DOHH2 (cell line): ENCODE results near the gene RSBN1L.
"Not testable (repeated sequence)": the region's sequence is repeated elsewhere in the genome, so short reads cannot be mapped to it uniquely, and the experiment has no call there.

ENCODE experiments used
- H3F3A ChIP-seq: fragments of 200-600 bp; sonication (generic), shearing (Covaris generic); 2 replicates; pipeline ENCODE4 v1.6.0; 2016; ENCODE audit warnings: antibody characterized with exemption, mild to moderate bottlenecking; ENCODE audit not compliant: control insufficient read depth, insufficient read depth
- H3K27ac ChIP-seq: fragments of 200-600 bp; sonication (generic); 2 replicates; pipeline ENCODE4 v1.5.1; 2014; ENCODE audit warnings: low read depth, mild to moderate bottlenecking, low read length, moderate library complexity
- H3K27me3 ChIP-seq: fragments of 200-600 bp; sonication (generic); 2 replicates; pipeline ENCODE4 v1.6.1; 2014; ENCODE audit warnings: mild to moderate bottlenecking, low read length, mixed read lengths; ENCODE audit not compliant: control insufficient read depth
- H3K36me3 ChIP-seq: fragments of 200-600 bp; sonication (generic); 2 replicates; pipeline ENCODE4 v1.6.1; 2014; ENCODE audit warnings: mild to moderate bottlenecking, low read length, moderate library complexity, mixed read lengths; ENCODE audit not compliant: control insufficient read depth
- H3K4me1 ChIP-seq: fragments of 200-600 bp; sonication (generic); 2 replicates; pipeline ENCODE4 v1.6.1; 2014; ENCODE audit warnings: mild to moderate bottlenecking, low read length, mixed read lengths; ENCODE audit not compliant: control insufficient read depth
- H3K4me2 ChIP-seq: fragments of 200-600 bp; sonication (generic); 2 replicates; pipeline ENCODE4 v1.6.0; 2014; ENCODE audit warnings: mild to moderate bottlenecking, low read length, moderate library complexity
- H3K4me3 ChIP-seq: fragments of 200-600 bp; sonication (generic); 2 replicates; pipeline ENCODE4 v1.5.1; 2014; ENCODE audit warnings: mild to moderate bottlenecking, low read length, mixed read lengths
- H3K79me2 ChIP-seq: fragments of 200-600 bp; sonication (generic); 2 replicates; pipeline ENCODE4 v1.6.1; 2014; ENCODE audit warnings: mild to moderate bottlenecking, low read length, mixed read lengths; ENCODE audit not compliant: control insufficient read depth
- H3K9me2 ChIP-seq: fragments of 200-600 bp; sonication (generic); replicated peaks from 2 replicates; pipeline ENCODE4 v1.6.1; 2014; ENCODE audit warnings: mild to moderate bottlenecking, low read length, mixed read lengths; ENCODE audit not compliant: control insufficient read depth
- H3K9me3 ChIP-seq: fragments of 200-600 bp; sonication (generic); 2 replicates; pipeline ENCODE4 v1.6.1; 2014; ENCODE audit warnings: antibody characterized with exemption, low read length, mixed read lengths; ENCODE audit not compliant: control insufficient read depth, insufficient read depth
- H4K20me1 ChIP-seq: fragments of 200-600 bp; sonication (generic); 2 replicates; pipeline ENCODE4 v1.6.0; 2014; ENCODE audit warnings: low read depth, mild to moderate bottlenecking, antibody characterized with exemption, low read length, moderate library complexity; ENCODE audit not compliant: control insufficient read depth, insufficient read depth
- CTCF ChIP-seq: fragments of 200-600 bp; sonication (generic); IDR thresholded peaks from one replicate; pipeline ENCODE4 v1.5.1; 2014; ENCODE audit warnings: antibody characterized with exemption, mild to moderate bottlenecking, low read depth, low read length; ENCODE audit not compliant: poor library complexity, severe bottlenecking
- EZH2phosphoT487 ChIP-seq: fragments of 200-600 bp; sonication (generic); IDR thresholded peaks from 2 replicates; pipeline ENCODE4 v1.6.1; 2017; ENCODE audit warnings: borderline replicate concordance, mild to moderate bottlenecking, antibody characterized with exemption, low read length, moderate library complexity, mixed read lengths

The RSBN1L gene

GRCh38 chr7:77778535-77778934 lies 82.3 kb downstream of the RSBN1L start:
- TF ChIP-seq EZH2phosphoT487 (no peak), CTCF (no peak)
- H3K36me3 ChIP-seq: peaks cover 85% of the 10 kb centered on the region
- peaks cover 5% of the 10 kb centered on the region; the same call in 1 of the 2 replicates for H3F3A ChIP-seq
- peaks cover 10% of the 10 kb centered on the region; the same call in 1 of the 2 replicates for H3K9me3 ChIP-seq
- no peaks in the 10 kb centered on the region; the same call in 1 of the 2 replicates for H4K20me1 ChIP-seq
- H3K79me2 ChIP-seq: peaks cover 4% of the 10 kb centered on the region
- H3K27ac ChIP-seq: no peak overlapping the region
- no peak overlapping the region for H3K4me3 ChIP-seq
- no peaks in the 10 kb centered on the region for H3K9me2 ChIP-seq
- no peak overlapping the region for H3K4me2 ChIP-seq
- H3K4me1 ChIP-seq: peaks cover 11% of the 10 kb centered on the region
- H3K27me3 ChIP-seq: no peaks in the 10 kb centered on the region

- H3K79me2 ChIP-seq: no peaks in the 10 kb centered on the region
- H4K20me1 ChIP-seq: no peaks in the 10 kb centered on the region; the same call in 1 of the 2 replicates
- H3K9me3 ChIP-seq: no peaks in the 10 kb centered on the region
- H3K27ac ChIP-seq: no peak overlapping the region
- no peaks in the 10 kb centered on the region for H3K9me2 ChIP-seq
- H3K4me2 ChIP-seq: no peak overlapping the region
- no peak for TF ChIP-seq EZH2phosphoT487
- no peak for TF ChIP-seq CTCF
- no peak overlapping the region for H3K4me3 ChIP-seq
- peaks cover 17% of the 10 kb centered on the region for H3K4me1 ChIP-seq
- no peaks in the 10 kb centered on the region for H3K27me3 ChIP-seq
- H3F3A ChIP-seq: peaks cover 4% of the 10 kb centered on the region; the same call in 1 of the 2 replicates
- peaks cover 47% of the 10 kb centered on the region for H3K36me3 ChIP-seq
These were observed 86.1 kb downstream of the RSBN1L start for GRCh38 chr7:77782383-77782782.

- H3K27me3 ChIP-seq: no peaks in the 10 kb centered on the region
- peaks cover 17% of the 10 kb centered on the region for H3K4me1 ChIP-seq
- H3K79me2 ChIP-seq: no peaks in the 10 kb centered on the region
- peaks cover 41% of the 10 kb centered on the region for H3K36me3 ChIP-seq
- H3K27ac ChIP-seq: no peak overlapping the region
- no peaks in the 10 kb centered on the region; the same call in 1 of the 2 replicates for H4K20me1 ChIP-seq
- H3K9me3 ChIP-seq: no peaks in the 10 kb centered on the region
- no peak overlapping the region for H3K4me3 ChIP-seq
- peaks cover 4% of the 10 kb centered on the region; the same call in 1 of the 2 replicates for H3F3A ChIP-seq
- H3K4me2 ChIP-seq: no peak overlapping the region
- TF ChIP-seq CTCF (no peak), EZH2phosphoT487 (no peak)
- H3K9me2 ChIP-seq: no peaks in the 10 kb centered on the region
These were observed 86.9 kb downstream of the RSBN1L start for GRCh38 chr7:77783111-77783510.

GRCh38 chr7:77783545-77783944 lies 87.3 kb downstream of the RSBN1L start:
- TF ChIP-seq EZH2phosphoT487 (no peak), CTCF (no peak)
- H3K4me3 ChIP-seq: no peak overlapping the region
- H3K36me3 ChIP-seq: peaks cover 36% of the 10 kb centered on the region
- no peaks in the 10 kb centered on the region for H3K79me2 ChIP-seq
- H4K20me1 ChIP-seq: no peaks in the 10 kb centered on the region; the same call in 1 of the 2 replicates
- H3K9me3 ChIP-seq: no peaks in the 10 kb centered on the region
- no peak overlapping the region for H3K27ac ChIP-seq
- peaks cover 17% of the 10 kb centered on the region for H3K4me1 ChIP-seq
- H3F3A ChIP-seq: peaks cover 8% of the 10 kb centered on the region; the same call in 1 of the 2 replicates
- H3K27me3 ChIP-seq: no peaks in the 10 kb centered on the region
- H3K9me2 ChIP-seq: no peaks in the 10 kb centered on the region
- no peak overlapping the region for H3K4me2 ChIP-seq

- Histone ChIP-seq H3K4me1 (peaks cover 17% of the 10 kb centered on the region), H3K36me3 (peaks cover 29% of the 10 kb centered on the region), H3F3A (peaks cover 12% of the 10 kb centered on the region; the same call in 1 of the 2 replicates)
- not testable (repeated sequence) for H3K79me2 ChIP-seq, H3K27ac ChIP-seq, H3K9me3 ChIP-seq, H3K4me3 ChIP-seq, H4K20me1 ChIP-seq, H3K27me3 ChIP-seq, H3K4me2 ChIP-seq, H3K9me2 ChIP-seq
These were observed 88.2 kb downstream of the RSBN1L start for GRCh38 chr7:77784426-77784825.
